Fibroblast of villous mesenchyme (primary cell): Measurements from ENCODE around the gene TMEM259. TPM values are rescaled to one million over a fixed set of nuclear protein-coding genes. Genes with fewer than 3 reads are reported as not detected.

Experiments used
- DNase-seq: peaks from one replicate; pipeline ENCODE4 v3.0.0-alpha.2; 2010; ENCODE audit warnings: low read depth
- H3K4me3 ChIP-seq: 2 replicates; pipeline ENCODE4 v1.5.1; 2011; ENCODE audit warnings: low read depth, mild to moderate bottlenecking, low read length
- total RNA-seq: library from RNA; depleted of rRNA; stranded (reverse); fragments of >200 nt; gene quantifications from 2 replicates; pipeline ENCODE4 v1.2.3, GENCODE V29; 2012
- TF ChIP-seq, protein P1 (sequence below): IDR thresholded peaks from 2 replicates; pipeline ENCODE4 v1.5.1; 2012; ENCODE audit warnings: low read depth, mild to moderate bottlenecking, low read length; ENCODE audit not compliant: insufficient read depth

The TMEM259 gene
- total RNA-seq, 1 donor: 84.6 TPM

DNA sequence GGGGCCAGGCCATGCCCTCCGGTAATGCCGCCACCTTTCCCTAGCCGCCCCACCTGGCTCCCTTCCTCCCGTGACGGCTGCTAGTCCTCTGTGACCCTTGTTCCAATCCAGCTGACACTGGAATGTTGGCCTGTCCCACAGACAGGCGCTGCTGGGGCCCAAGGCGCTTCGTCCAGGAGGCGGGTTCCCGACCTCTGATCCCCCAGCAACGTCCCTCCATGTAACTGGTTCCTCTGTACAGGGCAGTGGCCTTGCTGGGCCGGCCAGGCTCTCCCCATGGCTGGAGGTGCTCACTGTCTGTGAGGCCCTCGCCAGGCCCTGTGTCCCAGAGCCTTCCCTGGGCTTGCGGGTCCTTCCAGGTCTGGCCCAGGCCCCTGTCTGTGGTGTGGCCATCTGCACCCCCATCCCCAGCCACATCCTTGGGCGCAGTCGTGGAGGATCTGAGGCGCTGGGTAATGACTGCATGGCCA is 27.5 kb downstream of the TMEM259 start:
- no peak for DNase-seq

DNA sequence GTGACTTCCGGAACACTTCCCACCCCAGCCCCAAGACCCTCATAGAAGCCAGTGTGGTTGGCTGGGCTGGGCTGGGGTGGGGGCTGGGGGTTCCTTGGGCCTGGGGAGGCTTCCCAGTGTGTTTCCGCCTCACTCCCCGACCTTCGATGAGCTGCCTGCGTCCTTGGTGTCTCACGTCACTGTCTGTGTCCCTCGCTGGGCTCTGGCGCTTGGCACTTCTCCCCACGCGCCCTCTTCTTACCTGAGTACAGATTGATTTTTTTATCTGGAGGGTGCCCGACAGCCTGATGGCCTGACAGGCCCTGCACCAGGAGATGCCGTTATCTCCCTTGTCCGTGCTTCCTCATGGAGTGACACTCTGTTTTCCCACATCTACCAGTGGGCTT is 28.3 kb downstream of the TMEM259 start:
- no peak for DNase-seq
- TF ChIP-seq, protein P1, sequence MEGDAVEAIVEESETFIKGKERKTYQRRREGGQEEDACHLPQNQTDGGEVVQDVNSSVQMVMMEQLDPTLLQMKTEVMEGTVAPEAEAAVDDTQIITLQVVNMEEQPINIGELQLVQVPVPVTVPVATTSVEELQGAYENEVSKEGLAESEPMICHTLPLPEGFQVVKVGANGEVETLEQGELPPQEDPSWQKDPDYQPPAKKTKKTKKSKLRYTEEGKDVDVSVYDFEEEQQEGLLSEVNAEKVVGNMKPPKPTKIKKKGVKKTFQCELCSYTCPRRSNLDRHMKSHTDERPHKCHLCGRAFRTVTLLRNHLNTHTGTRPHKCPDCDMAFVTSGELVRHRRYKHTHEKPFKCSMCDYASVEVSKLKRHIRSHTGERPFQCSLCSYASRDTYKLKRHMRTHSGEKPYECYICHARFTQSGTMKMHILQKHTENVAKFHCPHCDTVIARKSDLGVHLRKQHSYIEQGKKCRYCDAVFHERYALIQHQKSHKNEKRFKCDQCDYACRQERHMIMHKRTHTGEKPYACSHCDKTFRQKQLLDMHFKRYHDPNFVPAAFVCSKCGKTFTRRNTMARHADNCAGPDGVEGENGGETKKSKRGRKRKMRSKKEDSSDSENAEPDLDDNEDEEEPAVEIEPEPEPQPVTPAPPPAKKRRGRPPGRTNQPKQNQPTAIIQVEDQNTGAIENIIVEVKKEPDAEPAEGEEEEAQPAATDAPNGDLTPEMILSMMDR: no peak
- H3K4me3 ChIP-seq: no peak overlapping the region

More for the DNA sequence above, 27.5 kb downstream of the TMEM259 start:
- TF ChIP-seq, protein P1: no peak
- H3K4me3 ChIP-seq: no peak overlapping the region

DNA sequence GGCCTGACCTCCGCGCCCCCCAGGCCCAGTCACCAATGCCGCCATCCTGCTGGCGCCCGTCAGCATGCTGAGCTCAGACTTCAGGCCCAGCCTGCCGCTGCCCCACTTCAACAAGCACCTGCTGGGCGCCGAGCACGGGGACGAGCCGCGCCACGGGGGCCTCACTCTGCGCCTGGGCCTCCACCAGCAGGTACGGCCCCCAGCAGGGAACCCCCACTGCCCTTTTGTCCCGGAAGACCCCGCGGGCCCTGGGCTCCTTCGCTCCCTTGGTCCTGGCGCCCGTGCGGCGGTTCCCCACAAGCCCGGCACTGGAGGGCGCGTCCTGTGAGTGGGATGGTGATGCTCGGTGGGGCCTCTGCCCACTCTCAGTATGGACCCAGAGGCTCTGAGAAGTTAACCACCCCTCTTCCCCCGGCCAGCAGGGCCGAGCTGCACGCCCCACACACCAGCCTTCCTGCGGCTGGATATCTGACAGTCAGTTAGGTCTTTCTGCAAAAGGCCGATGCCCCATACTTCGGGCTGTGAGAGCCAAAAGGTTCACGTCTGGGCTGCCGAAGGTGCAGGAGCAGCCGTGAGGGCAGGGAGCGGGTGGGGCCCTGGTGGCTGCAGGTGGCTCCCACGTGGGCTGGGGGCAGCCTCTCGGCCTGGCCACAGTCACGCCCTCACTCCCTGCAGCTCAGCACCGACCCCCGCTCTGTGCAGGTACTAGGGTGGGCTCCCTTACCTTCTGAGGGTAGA is 28.8 kb downstream of the TMEM259 start:
- TF ChIP-seq, protein P1: no peak
- H3K4me3 ChIP-seq: no peak overlapping the region
- no peak for DNase-seq

DNA sequence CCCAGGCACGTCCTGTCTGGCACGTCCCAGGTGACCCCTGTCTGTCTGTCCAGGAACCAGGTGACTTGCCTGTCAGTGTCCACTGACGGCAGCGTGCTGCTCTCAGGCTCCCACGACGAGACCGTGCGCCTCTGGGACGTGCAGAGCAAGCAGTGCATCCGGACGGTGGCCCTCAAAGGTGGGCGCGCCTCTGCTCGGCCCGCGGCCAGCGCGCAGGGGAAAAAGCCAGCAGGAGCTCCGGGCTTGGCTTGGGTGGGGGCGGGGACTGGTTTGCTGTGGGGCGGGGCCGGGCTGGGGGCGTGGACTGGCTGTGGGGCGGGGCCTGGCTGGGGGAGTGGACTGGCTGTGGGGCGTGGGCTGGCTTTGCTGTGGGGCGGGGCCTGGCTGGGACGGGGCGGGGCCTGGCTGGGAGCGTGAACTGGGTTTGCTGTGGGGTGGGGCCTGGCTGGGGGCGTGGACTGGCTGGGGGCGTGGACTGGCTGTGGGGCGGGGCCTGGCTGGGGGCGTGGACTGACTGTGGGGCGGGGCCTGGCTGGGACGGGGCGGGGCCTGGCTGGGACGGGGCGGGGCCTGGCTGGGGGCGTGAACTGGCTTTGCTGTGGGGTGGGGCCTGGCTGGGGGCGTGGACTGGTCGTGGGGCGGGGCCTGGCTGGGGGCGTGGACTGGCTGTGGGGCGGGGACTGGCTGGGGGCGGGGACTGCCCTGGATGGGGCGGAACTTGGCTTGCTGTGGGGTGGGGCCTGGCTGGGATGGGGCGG is 29.6 kb downstream of the TMEM259 start:
- TF ChIP-seq, protein P1: no peak
- H3K4me3 ChIP-seq: no peak overlapping the region
- DNase-seq: peak; percentile 69

DNA sequence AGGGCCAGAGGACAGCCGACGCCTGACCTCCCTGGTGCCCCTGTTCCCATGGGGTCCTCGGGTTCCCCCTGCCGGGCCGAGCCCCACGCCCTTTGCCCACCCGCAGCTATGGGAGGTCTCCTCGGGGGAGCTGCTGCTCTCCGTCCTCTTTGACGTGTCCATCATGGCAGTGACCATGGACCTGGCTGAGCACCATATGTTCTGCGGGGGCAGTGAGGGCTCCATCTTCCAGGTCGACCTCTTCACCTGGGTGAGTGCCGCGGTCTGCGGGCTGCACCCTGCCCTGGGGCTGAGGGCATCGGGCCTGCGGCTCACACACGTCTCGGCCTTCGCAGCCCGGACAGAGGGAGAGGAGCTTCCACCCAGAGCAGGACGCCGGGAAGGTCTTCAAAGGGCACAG is 30.2 kb downstream of the TMEM259 start:
- no peak overlapping the region for H3K4me3 ChIP-seq
- TF ChIP-seq, protein P1: no peak
- no peak for DNase-seq

DNA sequence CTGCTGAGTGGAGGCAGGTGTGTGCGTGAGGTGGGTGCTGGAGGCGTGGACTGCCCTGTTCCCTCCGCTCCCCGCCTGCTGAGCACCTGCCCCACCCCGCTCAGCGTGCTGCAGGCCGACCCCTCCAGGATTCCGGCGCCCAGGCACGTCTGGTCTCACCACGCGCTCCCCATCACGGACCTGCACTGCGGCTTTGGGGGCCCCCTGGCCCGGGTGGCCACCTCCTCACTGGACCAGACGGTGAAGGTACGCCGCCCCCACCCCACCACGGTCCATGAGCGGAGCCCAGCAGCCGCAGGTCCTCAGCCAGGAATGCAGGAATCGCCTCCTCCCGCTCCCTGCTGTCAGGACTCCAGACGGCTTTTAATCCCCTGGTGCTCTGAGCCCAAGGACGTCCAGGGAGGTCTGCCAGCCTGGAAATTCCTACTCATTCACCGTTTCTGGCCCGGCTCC is 30.8 kb downstream of the TMEM259 start:
- H3K4me3 ChIP-seq: no peak overlapping the region
- no peak for DNase-seq
- TF ChIP-seq, protein P1: no peak
